HepG2 (cell line): ENCODE data around the gene GSDMA.

Source experiments
- DRAP1 ChIP-seq: IDR thresholded peaks from 2 replicates; pipeline ENCODE4 v1.6.1; 2016; ENCODE audit warnings: missing genetic modification reagents, missing compliant biosample characterization
- EZH2 ChIP-seq: conservative IDR thresholded peaks from 2 replicates; pipeline ENCODE4 v1.6.1; 2012; ENCODE audit warnings: mild to moderate bottlenecking, low read depth, low read length, moderate library complexity
- PHF20 ChIP-seq: sonication (generic); formaldehyde crosslinking; IDR thresholded peaks from 2 replicates; pipeline ENCODE4 v1.5.0; 2020; ENCODE audit warnings: mild to moderate bottlenecking, missing genetic modification reagents
- POLR2A ChIP-seq, 2 experiments: IDR thresholded peaks; 2 replicates each; pipeline ENCODE4 v1.6.1; 2011; ENCODE audit warnings: low read depth in 2 of 2, low read length in 2 of 2, mild to moderate bottlenecking in 1 of 2, moderate library complexity in 1 of 2; ENCODE audit not compliant: insufficient read depth in 1 of 2
- RERE ChIP-seq: IDR thresholded peaks from 2 replicates; pipeline ENCODE4 v1.6.1; 2016; ENCODE audit warnings: low read depth, missing genetic modification reagents, missing compliant biosample characterization

- TF ChIP-seq EZH2 (no peak), PHF20 (no peak), POLR2A (IDR thresholded peaks at IDR 0.05; ENCODE audit: insufficient read depth in 1 of 2, low read depth in 2 of 2, low read length in 2 of 2) (no peak), DRAP1 (CRISPR knock-in tag) (no peak), RERE (no peak)
Measured at GRCh38 chr17:39965017-39965699, 2.4 kb downstream of the GSDMA start.
